Measurements from ENCODE around the gene ZFYVE27.

ZFYVE27 gene

GRCh38 chr10:97714401-97715258 lies 22.3 kb upstream of the ZFYVE27 start:
- no peak for DNase-seq

- no peak for DNase-seq
These were observed 21.6 kb upstream of the ZFYVE27 start for GRCh38 chr10:97715259-97715874.

- no peak for DNase-seq
These were observed 19.3 kb upstream of the ZFYVE27 start for GRCh38 chr10:97717627-97718026.

- no peak for DNase-seq
These were observed 18.8 kb upstream of the ZFYVE27 start for GRCh38 chr10:97718178-97718577.

- DNase-seq, result no peak
These were observed 18.2 kb upstream of the ZFYVE27 start for GRCh38 chr10:97718659-97719142.

- DNase-seq, result no peak
These were observed 17.3 kb upstream of the ZFYVE27 start for GRCh38 chr10:97719602-97720001.

- DNase-seq, result no peak
These were observed 14.8 kb upstream of the ZFYVE27 start for GRCh38 chr10:97721871-97722780.

- no peak for DNase-seq
These were observed 13.9 kb upstream of the ZFYVE27 start for GRCh38 chr10:97723001-97723400.

- DNase-seq, result no peak
These were observed 12.5 kb upstream of the ZFYVE27 start for GRCh38 chr10:97724341-97724941.

- DNase-seq, result no peak
These were observed 10.2 kb upstream of the ZFYVE27 start for GRCh38 chr10:97726636-97727178.

GRCh38 chr10:97729014-97729413 lies 7.9 kb upstream of the ZFYVE27 start:
- DNase-seq, result no peak

- DNase-seq, result peak; percentile 33
These were observed 5.4 kb upstream of the ZFYVE27 start for GRCh38 chr10:97731346-97732051.

GRCh38 chr10:97732052-97732359 lies 4.9 kb upstream of the ZFYVE27 start:
- DNase-seq, result no peak

- no peak for DNase-seq
These were observed 3.7 kb upstream of the ZFYVE27 start for GRCh38 chr10:97733256-97733655.

GRCh38 chr10:97734021-97734420 lies 2.9 kb upstream of the ZFYVE27 start:
- DNase-seq, result no peak

GRCh38 chr10:97736403-97736901 lies 476 bp upstream of the ZFYVE27 start:
- no peak for DNase-seq

GRCh38 chr10:97737770-97738265 lies 890 bp downstream of the ZFYVE27 start:
- no peak for DNase-seq

- no peak for DNase-seq
These were observed 1.7 kb downstream of the ZFYVE27 start for GRCh38 chr10:97738616-97739015.

- no peak for DNase-seq
These were observed 3.7 kb downstream of the ZFYVE27 start for GRCh38 chr10:97740613-97741012.

GRCh38 chr10:97743169-97743943 lies 6.4 kb downstream of the ZFYVE27 start:
- no peak for DNase-seq
